Activated T-cell treated with anti-CD3 and anti-CD28 coated beads for 48 hours (primary cell): ENCODE measurements around the gene CYP2W1.

Experiments used
- DNase-seq: peaks from one replicate; pipeline ENCODE4 v3.0.0-alpha.2; 2020; ENCODE audit warnings: low read depth

The CYP2W1 gene

DNA sequence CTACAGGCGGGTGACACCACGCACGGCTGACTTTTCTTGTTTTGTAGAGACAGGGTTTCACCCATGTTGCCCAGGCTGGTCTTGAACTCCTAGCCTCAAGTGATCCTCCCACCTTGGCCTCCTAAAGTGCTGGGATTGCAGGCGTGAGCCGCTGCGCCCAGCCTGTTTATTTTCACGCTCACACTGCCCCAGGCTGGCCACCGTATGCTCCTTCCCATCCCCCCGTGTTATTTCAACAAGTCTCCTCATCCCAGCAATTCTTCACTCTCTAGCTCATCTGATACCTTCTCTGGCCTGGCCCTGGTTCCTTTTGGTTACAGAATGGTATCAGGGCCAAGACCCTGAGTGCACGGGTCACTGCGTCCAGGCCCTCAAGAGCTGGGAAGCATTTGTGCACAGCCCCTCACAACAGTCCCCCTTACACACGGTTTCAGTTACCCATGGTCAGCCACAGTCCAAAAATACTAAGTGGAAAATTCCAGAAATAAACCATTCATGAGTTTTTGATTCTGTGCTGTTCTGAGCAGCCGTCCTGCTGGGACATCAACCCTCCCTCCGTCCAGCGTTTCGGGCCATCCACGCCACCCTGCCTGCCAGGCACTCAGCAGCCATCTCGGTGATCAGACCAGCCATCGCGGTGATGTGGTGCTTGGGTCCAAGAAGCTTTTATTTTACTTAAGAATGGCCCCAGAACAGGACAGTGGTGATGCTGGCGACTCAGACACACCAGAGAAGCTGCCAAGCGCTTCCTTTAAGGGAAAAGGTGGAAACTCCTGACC, 16.5 kb upstream of the CYP2W1 start:
- no peak for DNase-seq

DNA sequence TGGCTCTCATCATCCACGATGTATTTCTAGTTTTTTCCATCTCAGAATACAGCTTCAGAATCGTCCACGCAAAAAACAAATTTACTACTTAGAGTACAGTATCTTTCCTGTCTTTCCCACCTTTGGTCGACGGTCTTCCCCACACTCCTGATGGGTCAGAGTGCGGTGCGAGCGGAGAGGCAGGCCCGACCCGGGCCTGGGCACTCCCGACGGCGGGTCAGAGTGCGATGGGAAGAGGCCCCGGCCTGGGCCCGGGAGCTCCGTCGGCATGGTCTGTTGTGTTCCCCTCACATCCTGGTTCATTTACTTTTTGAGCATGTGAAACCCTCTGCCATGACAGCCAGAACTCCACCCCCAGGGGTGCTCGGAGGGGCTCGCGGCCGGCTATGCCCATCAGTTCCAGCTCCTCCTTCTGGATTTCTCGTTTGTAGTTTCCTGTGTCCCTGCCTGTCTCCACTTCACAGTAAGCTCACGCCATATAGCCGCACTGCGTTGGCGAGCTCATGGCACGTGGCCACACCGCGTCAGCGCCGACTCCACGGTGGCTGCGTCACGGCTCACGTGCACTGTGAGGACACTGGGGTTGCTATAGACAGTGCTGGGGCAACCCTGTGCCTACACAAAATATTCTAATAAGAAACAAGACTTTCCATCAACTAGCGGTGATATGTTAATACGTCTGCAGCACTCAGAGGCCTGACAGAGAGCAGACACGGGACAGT, 15.5 kb upstream of the CYP2W1 start:
- DNase-seq: no peak

DNA sequence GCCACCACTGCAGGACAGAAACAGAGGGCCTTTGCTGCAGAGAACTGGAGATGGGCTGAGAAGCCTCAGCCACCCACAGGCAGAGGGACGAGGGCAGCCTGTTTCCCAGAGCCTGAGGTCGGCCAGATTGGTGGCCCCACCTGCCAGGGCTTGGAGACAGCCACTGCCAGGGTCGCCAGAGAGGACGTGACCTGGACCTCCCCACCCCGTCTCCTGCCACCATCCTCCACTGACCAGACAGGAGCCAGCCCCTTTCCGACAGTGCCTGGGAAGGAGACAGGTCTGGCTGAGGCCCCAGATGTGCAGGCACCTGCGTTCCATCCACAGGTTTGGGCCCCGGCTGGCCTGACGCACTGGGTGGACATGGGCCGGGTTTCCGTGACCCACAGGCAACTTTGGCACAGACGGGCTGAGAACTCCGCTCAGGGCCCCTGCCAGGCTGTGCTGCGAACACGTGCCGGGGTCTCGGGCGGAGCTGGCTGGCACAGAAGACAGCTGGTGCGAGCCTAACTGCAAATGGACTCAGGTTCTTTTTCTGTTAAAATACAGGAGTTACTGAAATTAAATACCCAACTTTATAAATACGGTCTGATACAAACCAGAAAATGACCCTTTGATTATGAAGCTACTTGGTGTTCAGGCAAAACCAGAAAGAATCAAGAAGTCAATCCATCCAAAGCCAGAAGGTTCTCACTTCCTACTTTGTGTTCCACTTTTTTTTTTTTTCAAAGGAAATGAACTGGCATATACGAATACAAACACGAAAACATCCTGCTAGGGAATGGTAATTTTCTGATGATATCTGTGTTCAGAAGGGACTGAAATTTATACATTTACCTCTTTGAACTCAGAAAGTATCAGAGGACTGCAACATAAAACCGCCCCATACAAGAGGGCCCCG, 14.5 kb upstream of the CYP2W1 start:
- DNase-seq: no peak

DNA sequence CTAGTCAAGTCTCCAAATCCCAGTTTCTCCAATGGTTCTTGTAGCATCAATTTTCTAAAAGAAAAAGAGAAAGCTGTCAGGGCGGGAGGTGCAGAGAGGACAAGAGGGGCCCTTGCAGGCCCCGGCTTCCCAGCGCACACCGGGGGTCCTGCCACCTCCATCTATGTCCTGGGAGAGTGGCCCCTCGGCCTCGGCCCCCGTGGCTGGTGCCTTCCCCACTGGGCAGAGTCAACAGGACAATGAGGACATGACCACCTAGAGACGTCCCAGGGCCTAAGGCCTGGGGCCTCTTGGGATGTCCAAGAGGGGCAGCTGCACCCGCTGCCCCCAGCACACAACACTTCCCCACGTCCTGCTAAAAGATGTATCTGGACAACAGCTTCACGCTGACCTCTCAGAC, 13.6 kb upstream of the CYP2W1 start:
- DNase-seq: no peak

DNA sequence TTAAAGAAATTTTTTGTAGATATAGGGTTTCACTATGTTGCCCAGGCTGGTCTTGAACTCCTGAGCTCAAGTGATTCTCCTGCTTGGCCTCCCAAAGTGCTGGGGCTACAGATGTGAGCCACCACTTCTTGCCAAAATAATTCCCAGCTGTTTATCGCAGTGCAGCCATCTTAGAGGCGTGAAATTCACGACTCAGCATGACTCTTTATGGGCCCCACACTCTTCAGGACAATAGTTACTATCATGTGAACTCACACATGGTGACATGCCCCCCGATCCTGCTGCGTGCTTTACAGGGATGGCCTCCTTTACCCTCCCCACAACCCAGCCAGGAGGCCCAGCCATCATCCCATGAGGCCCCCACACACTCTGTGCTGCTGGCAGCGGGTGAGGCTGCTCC, 12.2 kb upstream of the CYP2W1 start:
- no peak for DNase-seq

DNA sequence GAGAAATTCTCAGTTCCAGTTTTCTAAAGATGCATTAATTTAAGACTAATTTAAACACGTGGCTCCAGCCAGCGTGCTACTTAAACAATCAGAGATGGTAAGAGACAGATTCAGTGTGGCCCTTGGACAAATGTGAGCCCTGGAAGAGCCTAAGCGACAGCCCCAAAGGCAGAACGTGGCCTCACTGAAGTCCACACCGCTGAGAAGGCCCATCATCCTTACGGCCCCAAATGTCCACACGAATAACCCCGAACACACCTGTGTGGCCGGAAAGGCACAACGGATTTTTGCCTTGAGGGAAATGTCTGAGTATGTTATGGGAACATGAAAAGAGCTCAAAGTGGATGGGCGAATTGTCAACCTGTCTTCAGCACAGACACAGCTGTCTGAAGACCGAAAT, 10.9 kb upstream of the CYP2W1 start:
- DNase-seq: no peak

DNA sequence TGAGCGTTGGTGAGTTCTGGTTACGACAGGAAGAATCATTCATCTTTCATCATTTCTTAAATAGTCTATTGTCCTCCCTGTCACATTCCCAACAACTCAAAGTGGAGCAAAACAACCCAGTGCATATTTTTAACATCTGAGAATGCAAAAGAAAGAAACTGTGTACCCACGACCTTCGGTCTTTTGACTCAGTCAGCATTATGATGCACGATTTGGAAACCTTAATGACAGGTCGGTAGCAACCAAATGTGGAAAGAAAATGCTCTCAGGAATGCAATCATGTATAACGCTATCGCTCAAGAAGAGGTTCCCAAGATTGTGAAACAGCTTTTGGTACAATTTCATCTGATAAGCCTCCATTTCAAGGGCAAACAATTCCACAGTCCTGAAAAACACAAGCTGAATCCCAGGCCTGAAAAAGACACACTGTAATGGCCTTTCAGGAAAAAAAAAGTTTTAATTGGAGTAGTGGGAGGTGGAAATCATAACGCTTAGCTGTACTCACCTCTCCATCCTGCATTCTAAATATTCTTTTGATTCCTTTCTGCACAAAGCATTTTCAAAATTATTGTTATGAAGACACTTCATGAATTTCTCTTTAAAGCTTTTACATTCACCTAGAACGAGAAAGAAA, 10.2 kb upstream of the CYP2W1 start:
- DNase-seq: no peak

DNA sequence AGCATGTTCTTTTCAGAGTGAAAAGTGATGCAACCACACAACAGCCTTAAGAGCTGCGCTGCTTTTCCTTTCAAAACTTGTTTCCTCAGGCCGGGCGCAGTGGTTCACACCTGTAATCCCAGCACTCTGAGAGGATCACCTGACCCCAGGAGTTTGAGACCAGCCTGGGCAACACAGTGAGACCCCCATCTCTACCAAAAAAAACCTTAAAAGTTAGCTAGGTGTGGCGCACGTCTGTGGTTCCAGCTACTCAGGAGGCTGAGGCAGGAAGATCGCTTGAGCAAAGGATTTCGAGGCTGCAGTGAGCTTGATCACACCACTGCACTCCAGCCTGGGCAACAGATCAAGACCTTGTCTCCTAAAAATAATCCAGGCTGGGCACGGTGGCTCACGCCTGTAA, 9.7 kb upstream of the CYP2W1 start:
- no peak for DNase-seq

DNA sequence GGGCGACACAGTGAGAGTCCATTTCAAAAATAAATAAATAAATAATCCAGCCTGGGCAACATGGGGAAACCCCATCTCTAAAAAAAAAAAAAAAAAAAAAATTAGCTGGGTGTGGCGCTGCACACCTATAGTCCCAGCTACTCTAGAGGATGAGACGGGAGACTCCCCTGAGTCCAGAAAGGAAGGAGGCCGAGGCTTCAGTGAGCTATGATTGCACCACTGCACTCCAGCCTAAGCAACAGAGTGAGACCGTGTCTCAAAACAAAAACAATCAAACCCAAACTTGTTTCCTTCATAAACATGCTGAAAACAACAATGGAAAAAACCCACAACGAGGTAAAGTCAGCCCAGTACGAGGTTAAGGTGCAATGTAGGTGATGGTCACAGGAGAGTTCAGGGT, 8.8 kb upstream of the CYP2W1 start:
- no peak for DNase-seq

DNA sequence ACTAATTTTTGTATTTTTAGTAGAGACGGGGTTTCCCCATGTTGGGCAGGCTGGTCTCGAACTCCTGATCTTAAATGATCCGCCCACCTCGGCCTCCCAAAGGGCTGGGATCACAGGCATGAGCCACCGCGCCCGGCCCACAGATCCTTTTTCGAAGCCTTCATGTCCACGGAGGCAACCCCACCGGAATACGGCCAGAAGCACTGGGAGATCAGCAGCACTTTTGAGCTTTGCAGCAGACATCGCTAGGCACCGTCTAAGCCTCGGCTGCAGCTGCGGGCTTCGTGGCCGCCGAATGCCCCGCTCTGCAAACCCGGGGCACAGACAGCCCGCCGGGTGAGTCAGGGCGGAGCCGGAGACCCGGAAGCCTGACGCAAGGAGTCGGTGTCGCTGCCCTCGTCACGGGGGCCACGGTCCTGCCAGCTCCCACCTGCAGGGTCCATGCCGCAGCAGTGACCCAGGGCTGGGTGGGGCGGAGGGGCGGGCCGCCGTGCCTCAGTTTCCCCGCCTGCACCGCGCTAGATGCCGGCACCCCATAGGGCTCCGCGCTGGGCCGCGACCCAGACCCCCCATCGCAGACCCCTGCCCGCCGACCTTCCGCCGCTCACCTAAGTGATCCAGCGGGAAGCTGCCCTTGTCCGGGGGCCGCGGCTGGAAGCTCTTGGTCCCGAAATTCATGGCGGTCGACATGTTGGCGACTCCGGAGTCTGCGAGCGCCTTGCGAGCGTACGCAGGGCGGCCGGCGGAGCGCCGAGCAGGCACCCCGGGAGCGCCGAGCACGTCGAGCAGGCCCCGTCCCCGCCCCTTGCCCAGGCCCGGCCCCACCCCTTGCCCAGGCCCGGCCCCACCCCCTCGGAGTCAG, 7.9 kb upstream of the CYP2W1 start, which contains the start of gene COX19:
TSS of gene COX19 (minus strand) at position 730 of the 862 bp plus-strand sequence. CDS start at position 690, 40 bp downstream.
- DNase-seq: peak; percentile 92

DNA sequence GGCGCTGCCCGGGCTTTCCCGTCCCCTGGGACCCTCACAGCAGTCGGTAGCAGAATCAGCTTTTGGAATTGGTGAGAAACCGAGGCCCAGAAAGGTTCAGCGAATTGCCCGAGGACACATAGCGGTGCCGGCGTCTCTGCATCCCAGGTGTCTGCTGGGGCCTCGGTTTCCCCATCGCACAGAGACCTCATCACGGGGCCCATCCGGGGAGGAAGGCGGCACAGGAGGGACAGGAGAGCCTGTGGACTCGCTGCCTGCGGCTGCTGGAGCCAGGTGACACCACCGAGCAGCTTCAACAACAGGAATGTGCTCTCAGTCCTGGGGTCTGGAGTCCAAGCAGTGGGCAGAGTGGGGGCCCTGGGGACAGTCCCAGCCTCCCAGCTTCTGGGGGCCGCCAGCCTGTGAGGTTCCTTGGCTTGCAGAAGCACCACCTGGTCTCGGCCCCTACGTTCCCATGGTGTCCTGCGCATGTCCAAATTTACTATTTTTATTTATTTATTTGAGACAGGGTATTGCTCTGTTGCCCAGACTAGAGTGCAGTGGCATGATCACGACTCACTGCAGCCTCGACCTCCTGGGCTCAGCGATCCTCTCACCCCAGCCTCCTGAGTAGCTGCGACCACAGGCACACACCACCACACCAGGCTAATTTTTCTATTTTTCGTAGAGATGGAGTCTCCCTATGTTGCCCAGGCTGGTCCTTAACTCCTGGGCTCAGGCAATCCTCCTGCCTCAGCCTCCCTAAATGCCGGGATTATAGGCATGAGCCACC, 7.1 kb upstream of the CYP2W1 start:
- no peak for DNase-seq

DNA sequence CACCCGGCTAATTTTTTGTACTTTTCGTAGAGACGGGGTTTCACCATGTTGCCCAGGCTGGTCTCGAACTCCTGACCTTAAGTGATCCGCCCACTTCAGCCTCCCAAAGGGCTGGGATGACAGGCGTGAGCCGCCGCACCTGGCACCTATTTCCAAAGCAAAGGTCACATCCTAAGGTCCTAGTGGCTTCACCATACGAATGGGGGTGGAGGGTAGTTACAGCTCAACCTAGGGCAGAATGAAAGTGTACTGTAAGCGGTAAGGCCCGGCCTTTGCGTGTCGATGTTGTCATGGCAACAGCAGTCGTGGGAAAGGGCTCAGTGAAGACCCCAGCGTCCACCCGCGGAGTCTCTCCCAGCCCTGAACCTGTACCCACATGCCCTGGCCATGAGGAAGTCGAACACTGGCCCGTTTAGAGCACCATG, 6.1 kb upstream of the CYP2W1 start:
- DNase-seq: no peak

DNA sequence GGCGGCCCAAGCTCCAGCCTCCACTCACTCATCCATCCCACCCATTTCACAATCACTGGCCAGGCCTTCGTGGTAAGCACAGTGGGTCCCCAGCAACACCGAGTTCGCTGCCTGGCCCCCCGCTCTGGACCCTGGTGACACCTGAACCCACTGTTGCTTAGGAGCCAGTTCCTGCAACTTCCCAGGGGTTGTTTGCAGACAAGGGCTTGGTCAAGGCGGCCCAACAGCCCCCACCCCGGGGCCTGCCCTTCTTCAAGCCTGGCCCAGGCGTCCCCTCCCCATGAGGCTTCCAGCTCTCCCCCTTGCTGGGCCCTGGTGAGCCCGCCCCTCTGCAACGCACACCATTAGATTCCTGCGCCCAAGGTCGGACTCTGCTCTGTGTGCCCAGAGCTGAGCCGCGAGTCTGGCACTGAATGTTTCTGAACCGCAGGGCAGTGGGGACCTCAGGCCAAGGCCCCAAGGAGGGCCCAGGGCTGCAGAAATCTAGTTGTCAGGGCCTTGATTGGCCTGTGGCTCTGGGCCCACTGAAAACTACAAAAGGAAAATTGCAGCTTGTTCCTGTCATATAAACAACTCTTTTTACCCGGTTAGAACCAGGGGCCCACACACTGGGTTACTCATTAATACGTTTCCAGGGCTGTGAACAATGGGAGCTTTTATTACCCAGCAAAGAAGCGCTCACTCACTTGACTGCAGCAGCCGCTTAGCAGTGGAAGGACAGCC, 5.5 kb upstream of the CYP2W1 start:
- DNase-seq: no peak

DNA sequence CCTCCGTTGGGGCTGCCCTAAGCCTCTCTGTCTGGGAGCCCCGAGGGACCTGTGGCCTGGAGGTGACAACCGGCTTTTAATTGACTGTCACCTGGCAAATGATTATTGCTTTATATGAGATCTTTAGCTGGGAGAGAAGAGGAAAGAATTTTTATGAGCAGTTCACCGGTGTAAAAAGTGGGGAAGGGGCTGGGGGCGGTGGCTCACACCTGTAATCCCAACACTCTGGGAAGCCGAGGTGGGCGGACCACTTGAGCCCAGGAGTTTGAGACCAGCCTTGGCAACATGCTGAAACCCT, 5.0 kb upstream of the CYP2W1 start:
- DNase-seq: no peak

DNA sequence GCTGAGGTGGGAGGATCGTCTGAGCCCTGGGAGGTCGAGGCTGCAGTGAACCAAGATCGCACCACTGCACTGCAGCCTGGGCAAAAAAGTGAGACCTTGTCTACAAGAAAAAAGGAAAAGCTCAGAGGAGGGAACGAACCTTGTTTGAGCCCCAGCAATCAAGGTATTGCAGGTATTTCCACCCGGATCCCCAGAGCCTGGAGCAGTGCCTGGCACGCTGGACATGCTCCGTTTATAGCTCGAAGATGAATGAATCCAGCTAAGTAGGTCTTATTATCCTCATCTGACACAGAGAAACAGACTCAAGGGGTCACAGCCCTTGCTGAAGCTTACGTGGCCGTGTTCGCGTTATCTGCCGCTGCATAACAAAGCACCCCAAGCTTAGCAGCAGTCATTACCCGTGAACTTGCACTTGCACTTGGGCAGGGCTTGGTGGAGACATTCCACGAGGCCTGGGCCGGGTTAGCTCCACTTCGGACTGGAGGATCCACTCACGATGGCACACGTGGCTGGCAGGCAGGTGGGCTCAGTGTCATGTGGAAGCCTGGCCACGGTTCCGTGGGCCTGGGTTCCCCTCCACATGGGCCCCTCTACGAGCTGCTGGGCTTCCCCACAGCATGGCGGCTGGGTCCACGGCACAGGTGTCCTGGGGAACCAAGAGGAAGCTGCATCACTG, 4.4 kb upstream of the CYP2W1 start:
- no peak for DNase-seq

DNA sequence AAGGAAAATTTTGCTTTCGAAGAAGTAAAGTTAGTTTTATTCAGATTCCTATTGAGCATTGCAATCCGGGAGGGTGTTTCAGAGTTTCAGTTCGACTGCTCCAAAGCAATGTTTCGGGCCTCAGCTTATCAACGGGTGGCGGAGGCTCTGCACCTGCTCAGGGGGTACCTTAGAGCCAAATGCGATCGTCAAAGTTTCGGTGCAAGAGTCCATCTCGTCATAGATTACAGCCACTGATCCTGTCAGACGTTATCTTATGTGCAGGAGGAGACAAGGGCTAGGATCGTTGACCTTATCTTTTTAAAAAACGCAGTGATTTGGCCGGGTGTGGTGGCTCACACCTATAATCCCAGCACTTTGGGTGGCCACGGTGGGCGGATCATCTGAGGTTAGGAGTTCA, 3.8 kb upstream of the CYP2W1 start:
- DNase-seq: no peak

DNA sequence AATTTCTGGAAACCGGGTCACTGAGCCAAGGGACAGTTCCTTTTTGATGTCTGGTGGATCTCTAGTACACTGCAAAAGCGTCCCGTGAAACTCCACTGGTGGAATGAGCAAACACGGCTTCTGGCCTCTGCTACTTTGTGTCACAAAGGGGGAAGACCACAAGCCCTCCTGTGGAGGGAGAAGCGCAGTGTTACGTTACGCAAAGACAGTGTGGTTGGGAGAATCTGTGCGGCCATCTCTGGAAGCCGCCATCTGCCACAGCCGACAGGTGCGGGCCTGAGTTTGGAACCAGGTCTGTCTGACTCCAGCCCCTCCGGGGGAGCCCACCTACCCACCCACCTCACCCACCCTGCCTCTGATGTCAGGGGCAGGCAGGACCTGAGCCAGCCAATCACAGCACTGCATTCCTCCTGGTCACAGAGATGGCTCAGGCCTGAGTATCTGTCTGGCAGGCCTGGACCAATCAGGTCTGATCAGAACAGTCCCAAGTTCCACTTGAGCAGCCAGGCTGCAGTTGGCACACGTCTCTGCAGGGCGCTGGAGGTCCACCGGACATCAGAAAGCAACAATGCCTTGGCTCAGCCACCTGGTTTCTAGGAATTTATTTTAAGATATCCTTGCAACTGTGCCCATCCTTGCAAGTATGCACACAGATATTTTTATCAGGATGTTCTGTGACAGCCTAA, 3.0 kb upstream of the CYP2W1 start:
- DNase-seq: no peak

DNA sequence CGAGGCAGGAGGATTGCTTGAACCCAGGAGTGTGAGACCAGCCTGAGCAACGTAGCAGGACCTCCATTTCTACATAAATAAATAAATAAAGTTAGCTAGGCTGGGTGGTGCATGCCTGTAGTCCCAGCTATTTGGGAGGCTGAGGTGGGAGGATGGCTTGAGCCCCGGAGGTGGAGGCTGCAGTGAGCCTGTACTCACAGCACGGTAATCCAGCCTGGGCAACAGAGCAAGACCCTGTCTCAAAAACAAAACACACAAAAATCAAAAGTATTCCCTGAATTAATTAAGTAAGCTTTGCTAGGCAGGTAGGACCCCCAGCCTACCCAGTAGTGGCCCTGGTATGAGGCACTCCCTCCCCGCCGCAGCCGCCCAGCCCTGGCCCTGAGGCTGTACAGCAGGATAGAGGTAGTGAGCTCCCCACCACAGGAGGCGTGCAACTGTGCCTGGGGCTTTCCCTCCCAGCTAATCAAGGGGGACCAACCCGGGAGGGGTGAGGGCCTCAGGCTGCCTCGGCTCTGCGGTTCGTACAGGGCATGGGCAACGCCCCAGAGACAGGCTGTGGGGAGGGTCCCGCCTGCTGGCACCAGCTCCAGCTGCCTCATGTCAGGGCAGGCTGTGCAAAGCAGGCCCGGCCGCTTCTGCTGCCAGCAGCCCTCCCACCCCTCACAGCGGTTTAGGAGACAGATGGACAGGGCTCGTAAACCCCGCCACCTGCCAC, 1.0 kb upstream of the CYP2W1 start:
- DNase-seq: no peak
